GM12801 (cell line): ENCODE data around the gene SNAI3.

ENCODE experiments used
- CTCF ChIP-seq: IDR thresholded peaks from one replicate; pipeline ENCODE4 v1.5.1; 2011; ENCODE audit warnings: control low read depth; ENCODE audit not compliant: insufficient read length; ENCODE audit errors: extremely low read depth

Gene SNAI3

GRCh38 chr16:88662222-88662842 is 24.0 kb downstream of the SNAI3 start:
- TF ChIP-seq CTCF = no peak

- no peak for TF ChIP-seq CTCF
These were observed 24.8 kb downstream of the SNAI3 start for GRCh38 chr16:88661468-88661867.

- no peak for TF ChIP-seq CTCF
These were observed 27.1 kb downstream of the SNAI3 start for GRCh38 chr16:88659160-88659559.

- TF ChIP-seq CTCF = no peak
These were observed 27.6 kb downstream of the SNAI3 start for GRCh38 chr16:88658714-88659113.

GRCh38 chr16:88657371-88657770 is 28.9 kb downstream of the SNAI3 start:
- no peak for TF ChIP-seq CTCF

GRCh38 chr16:88656291-88656980 is 29.9 kb downstream of the SNAI3 start:
- no peak for TF ChIP-seq CTCF

- no peak for TF ChIP-seq CTCF
These were observed 30.5 kb downstream of the SNAI3 start for GRCh38 chr16:88655733-88656281.
